HCEC 1CT (cell line): ENCODE measurements around the gene TENT5C.

ENCODE experiments used
- DNase-seq: peaks from one replicate; pipeline ENCODE4 v3.0.0-alpha.2; 2017

The TENT5C gene

DNA sequence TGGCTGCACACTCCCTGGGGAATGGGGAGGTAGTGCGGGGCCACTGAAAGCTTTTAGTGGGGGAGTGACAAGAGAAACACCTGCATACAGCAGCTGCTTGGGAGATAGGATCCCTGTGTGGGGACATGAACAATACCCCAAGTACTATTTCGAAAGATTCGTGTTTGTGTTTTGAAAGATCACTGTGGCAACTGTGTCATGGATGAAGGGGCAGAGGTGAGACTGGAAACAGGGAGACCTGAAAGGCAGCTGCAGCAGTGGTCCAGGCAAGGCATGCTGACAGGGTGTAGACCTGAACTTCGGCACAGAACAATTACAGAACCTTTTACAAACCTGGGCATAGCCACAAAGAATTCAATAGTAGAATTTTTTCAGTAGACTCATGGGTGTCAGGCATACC lies 32.9 kb downstream of the TENT5C start:
- no peak for DNase-seq

DNA sequence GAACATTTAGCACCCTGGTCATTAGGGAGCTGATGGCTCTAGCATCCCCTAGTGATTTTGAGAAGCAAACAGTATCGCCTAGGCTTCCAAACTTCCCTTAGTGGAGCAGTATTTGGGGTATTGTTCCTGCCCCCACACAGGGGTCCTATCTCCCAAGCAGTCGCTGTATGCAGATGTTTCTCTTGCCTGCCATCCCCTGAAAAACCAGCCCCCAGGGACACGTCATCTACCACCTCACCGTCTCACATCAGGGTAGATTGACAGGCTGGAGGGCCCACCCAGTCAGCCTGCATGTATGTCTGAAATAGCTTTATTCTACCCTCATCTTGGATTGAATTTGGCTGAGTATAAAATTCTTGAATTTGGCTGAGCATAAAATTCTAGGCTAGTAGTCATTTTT lies 33.9 kb downstream of the TENT5C start:
- DNase-seq = no peak

DNA sequence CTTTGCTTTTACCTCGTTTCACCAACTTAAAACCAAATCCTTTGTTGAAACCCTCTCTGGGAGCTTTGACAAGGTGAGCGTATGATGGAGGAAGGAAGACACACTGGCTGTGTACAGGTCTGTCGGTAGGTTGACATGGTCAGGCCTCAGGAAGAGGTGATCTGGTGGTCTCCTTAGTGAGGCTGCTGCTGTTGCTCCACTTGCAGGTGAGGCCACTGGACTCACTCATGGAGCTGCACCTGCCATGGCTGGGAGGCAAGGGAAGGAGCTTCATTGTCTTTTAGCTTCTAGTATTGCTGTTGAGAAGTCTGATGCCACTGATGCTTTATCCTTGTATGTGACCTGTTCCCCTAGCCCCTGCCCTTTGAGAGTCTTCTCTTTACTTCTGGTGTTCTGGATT lies 35.7 kb downstream of the TENT5C start:
- no peak for DNase-seq

DNA sequence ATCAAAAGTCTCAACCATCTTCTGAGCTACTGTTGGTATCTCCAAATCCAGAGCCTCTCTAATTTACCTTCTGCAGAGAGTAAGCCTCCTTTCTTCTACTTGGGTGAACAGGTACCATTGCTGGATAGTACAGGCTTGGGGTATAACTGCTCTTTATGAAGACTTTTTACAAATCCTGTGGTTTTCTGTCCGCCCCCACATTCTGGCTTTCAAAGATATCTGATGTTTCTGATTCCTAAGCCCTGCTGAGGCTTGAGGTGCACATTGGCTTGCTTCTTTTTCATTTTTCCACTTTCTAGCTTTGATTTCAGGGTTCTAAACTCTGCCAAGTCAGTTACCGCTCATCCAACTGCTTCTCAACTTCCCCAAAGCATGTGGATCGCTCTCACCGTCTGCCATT lies 37.1 kb downstream of the TENT5C start:
- DNase-seq = no peak

DNA sequence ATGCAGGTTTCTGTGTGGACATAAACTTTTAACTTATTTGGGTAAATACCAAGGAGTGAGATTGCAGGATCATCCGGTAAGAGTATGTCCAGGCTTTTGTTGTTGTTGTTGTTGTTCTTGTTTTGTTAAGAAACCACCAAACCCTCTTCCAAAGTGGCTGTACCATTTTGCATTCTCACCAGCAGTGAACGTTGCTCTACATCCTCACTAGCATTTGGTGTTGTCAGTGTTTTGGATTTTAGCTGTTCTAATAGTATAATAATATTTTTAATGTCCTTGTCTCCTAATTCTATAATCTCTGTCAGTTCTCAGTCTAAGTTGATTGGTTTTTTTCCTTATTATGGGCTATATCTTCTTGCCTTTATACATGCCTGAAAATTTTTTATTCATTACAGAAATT lies 37.8 kb downstream of the TENT5C start:
- DNase-seq = no peak

DNA sequence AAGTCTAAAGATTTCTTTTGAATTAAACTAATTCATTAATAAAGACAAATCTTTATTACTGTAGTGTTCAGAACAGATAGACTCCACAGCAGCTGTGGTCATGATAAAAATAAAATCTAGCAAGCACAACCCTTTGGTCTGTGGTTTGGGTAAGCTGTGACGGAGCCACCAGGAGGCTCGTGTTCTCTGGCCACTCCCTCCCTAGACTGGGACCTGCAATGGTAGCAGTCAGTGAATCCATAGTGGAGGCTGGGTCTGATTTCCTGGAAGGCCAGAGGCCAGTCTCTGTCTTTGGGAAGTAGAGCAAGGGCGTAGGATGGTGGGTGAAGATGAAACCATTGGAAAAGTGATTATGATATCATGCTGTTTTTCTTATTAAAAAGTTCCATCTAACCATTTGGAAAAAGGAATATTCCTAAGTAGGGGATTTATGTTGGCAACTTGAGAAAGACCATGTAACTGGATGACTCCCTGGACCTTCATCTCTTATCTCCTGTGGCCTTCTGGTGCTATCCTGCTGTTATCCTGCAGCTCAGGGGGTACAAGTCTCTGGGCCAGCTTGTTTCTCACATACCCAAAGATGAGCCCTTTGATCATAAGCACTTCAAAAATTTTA lies 39.0 kb downstream of the TENT5C start:
- DNase-seq = no peak

DNA sequence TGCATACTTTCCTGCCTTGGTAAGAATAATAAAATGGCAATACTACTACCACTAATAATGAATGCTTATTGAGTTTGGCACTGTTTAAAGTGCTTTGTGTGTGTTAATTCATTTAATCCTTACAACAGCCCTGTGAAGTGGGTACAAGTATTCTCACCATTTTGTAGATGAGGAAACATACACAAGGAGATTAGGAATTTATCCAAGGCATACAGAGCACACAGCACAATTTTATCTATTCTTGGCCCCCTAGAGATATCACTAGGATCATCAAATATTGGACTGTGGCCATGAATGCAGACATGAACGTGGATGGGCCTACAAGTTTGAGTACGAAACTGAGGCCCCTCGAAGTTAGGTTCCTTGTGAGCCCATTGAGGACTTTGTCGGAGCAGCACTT lies 39.5 kb downstream of the TENT5C start:
- DNase-seq = no peak

DNA sequence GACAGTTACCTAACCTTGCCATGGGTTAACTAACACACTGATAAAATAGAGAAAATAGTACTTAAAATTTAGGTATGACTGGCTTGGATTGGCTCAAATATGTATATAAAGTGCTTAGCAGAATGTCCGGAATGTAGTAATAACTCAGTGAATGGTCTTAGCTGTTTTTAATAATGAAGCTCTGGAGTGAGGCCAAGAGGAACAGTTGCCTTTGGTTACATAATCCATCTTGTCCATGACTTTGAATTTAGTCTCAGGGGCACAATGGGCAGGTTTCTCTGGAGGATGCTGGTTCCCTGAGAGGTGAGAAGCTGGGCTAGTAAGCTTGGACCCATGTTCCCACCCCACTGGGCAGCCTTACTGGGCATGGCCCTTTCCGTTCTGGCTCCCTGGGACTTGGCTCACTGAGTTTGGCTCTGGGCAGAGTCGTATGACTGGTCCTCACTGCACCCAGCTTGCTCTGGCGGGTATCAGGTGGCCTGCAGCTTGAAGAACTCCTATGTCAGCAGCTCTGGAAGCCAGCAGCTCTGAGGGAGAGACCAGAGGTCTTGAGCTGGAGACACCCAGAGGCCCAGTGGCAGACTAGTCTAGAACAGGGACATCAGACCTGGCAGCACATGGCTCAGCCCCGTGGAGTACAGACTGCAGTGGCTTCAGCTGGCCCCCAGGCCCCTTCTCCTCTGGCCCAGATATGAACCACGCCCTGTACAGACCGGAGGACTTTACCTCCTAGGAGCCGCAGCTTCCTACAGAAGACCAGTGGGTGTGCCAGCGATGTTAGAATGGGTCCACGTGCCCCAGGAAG lies 40.4 kb downstream of the TENT5C start:
- DNase-seq = no peak

DNA sequence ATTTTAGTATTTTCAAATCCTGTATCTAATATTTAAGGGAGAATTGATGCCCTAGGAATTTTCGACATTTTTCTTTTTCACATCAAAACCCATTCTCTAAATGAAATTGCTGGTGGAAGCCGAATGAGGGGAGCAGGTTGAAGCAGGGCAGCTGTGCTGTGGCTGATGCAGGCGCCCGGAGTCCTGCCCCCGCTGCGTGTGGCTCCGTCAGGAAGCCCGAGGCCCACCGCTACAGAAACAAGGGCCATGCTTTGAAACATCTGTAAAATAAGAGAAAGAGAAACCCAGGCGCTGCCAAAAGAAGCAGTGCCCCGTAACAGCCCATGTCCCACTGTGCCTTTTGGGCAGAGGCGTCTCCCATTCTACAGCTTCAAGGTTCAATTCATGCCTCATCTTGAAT lies 41.1 kb downstream of the TENT5C start:
- DNase-seq = no peak

DNA sequence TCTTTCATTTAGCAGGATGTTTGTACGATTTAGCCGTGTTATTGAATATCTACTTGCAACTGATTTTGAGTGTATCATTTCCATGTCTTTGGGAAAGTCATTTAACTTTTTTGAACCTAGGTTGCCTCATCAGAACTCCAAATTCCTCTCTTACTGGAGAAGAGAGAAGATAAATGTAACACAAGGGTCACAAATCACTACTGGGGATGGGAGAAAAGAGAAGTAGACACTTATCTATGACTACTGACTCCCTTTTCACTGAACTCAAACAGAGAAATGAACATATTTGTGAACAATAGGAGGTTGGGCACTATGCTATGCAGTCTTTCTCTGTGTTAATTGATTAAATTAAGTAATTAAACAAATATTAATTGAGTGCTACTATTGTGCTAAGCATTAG lies 42.2 kb downstream of the TENT5C start:
- no peak for DNase-seq

DNA sequence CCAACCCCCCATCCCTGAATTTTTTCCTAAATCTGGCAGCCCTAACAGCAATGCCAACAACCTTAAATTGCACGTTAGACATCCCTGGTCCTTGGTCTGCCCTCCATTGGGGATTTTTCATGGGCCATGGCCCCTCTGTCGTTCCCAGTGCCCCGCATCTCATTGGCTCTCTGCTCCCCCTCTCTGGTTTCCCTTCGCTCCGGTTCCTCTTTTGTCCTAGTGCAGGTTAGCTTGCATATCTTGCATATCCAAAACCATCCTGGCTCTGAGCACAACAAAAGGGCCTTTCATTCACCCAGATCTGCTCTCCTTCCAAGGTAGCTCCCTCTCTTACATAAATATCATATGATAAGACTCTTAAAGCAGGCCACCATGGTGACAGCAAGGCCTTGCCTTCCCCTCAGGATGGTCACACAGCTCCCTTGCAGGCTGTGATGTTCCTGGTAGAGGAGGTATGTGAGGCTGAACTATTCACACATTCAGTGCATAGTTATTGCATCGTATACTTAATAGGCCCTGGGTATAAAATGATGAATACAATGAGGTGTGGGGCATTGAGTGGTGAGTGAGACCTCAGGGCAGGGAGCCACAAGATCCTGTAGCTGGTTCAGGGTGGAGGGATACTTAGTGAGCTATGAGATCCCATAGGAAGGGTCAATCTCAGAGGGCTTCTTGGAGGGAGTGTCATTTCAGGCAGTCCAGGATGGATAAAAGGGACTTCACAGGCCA lies 45.2 kb downstream of the TENT5C start:
- no peak for DNase-seq

DNA sequence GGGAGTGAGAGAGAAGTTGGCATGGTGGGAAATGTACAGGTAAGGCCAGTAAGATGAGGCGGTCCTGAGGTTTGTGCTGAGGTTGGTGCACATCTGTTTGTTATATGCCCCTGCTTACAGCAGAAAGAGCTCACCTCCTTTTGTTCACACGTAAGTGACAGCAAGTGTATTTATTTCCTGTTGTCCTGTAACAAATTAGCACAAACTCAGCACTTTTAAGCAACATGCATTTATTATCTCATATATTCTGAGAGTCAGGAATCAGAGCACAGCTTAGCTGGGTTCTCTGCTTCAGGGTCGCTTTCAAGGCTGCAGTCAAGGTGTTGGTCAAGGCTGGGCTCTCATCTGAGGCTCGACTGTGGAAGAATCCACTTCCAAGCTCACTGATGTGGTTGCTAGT lies 45.8 kb downstream of the TENT5C start:
- DNase-seq = no peak

DNA sequence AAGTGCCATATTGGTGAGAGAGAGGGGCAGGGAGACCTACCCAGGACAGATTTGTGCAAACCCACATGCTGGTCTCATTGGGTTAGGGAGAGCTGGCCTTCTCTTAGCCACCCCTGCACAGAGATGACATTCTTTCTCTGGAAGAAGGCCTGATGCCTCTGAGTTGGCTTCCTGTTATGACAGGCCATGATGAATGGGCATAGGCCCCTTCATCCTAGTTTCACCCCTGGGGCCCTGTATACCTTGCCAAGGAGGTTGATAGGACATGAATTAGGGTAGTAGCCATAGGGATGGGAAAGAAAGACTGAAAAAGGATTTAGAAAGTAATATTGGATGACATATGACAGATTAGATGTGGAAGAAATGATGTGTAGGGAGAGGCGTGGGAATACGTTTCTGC lies 46.6 kb downstream of the TENT5C start:
- no peak for DNase-seq

DNA sequence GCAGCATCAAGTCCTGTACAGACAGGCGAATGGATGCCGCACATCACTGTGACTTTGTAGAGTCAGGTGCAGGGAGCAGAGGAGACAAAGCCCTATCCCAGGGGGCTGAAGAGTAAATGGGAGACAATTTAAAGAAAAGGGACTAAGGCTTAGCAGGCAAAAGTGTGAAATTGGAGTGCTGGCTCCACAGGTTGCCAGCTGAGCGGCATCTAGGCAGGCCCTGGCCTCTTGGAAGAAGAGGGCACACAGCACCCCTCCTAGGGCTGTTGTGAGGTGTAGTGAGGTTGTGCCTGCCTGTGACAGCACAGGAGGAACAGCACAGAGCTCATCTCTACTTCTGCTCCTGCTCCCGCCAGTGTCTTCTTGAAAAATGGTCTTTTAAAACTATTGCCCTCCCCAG lies 47.3 kb downstream of the TENT5C start:
- no peak for DNase-seq

DNA sequence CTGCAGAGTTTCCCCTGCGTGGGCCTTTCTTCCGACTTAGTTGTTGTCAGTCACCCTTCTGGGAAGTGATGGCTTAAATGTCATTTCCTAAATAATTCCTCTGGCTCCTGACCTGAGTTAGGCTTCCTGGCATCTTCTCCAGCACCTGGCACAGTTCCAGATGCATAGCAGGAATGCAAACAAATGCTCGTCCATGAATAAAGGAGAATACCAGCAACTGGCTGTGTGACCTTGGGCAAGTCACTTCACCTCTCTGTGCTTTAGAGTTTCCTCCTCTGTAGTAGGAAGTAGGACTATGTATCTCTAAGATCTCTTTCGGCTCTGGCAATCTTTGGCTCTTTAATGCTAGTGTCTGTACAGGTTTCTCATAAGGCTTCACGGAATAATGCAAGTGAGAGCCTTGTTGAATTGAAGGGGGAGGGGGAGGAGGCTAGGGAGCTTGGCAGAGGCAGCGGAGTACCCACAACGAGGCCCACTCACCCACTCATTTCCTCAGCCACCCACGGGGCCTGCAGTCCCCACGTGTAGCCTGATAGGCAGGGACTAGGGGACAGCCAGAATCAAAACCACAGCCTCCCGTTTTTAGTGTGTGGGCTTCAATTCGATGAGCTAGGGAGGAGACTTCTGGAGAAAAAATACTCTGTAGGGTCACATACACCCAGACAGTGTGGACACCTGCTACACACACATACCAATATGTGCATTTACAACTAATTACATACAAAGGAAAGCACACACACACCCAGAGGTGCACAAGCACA lies 48.1 kb downstream of the TENT5C start:
- no peak for DNase-seq

DNA sequence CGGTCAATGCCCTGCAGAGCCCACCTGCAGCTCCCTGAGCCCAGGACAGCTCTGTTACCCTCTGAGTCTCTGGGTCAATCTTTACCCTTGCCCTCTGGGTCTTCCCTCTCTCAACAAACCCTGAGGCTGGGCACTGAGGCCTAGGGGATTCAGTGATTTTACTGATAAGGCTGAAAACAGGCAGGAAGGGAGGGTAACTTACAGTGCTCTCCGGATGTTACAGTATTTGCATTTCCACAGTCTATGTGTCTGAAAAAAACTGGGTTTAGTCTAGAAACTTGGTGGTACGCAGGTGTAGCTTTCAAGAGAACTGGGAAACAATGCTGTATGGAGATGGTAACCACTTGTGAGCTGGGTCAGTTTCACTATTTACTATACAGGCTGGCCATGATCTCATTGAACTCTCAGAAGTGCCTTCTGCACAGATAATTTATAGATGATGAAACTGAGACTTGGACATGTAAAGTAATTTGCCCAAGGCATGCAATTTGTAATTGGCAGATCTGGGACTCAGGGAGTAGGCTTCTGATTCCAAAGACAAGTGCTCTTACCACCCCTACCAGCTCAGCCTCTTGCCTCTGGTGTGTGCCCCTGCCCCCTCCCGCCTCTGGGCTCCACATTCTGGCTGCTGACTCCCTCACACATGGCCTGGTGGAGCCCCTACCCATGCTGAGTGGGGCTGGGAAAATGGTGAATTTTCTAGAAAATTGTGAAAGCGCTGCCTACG lies 48.8 kb downstream of the TENT5C start:
- no peak for DNase-seq

DNA sequence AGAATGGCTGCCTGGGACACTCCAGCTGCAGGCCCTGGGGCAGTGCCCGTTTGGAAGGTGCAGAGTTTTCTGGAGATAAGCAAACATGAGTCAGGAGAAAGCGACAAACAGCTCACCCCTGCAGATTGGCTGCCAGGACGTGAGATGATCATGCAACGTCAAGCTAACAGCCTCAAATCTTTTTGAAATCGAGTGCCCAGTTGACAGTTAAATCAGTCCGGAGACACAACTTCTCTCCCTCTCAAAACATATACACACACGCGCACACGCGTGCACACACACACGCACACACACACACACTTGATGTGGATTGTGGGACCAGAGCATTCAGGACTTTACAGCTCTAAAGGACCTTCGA lies 49.4 kb downstream of the TENT5C start:
- no peak for DNase-seq

DNA sequence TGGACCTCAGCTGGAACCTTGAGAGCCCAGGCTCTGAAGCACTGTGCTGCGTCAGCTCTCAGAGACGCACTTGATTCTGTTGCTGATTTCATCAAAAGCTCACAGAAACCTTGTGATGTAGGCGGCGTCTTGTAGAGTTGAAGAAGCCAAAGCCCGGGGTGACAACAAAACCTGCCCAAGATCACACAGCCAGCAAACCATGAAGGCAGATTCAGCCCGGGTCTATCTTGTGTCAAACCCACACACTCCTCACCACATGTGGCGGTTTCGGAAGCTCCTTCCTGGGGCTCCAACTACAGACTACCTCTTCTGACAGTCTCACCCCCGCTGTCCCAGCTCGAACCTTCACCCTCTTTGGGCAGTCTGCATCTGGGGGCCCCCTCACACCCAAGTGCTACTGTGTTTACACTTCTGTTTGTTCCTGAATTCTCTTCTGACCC lies 50.4 kb downstream of the TENT5C start:
- DNase-seq = no peak

DNA sequence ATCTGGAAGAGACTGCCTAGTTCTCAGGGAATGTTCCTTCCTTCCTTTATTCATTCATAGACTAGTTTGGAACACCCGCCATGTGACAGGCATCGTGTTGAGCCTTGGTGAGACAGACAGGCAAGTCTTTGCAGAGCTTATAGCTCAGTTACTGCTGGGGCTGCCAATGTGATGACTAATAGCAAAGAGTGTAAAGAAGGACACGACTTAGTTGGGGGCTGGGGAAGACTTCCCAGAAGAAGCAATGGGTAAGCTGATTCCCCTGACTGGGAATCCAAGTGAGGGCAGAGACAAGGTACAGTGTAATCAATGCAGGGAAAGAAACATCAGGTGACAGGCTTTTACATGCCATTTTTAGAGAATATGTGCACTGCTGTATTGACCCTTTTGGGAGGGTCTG lies 51.2 kb downstream of the TENT5C start:
- peak; percentile 72 for DNase-seq

DNA sequence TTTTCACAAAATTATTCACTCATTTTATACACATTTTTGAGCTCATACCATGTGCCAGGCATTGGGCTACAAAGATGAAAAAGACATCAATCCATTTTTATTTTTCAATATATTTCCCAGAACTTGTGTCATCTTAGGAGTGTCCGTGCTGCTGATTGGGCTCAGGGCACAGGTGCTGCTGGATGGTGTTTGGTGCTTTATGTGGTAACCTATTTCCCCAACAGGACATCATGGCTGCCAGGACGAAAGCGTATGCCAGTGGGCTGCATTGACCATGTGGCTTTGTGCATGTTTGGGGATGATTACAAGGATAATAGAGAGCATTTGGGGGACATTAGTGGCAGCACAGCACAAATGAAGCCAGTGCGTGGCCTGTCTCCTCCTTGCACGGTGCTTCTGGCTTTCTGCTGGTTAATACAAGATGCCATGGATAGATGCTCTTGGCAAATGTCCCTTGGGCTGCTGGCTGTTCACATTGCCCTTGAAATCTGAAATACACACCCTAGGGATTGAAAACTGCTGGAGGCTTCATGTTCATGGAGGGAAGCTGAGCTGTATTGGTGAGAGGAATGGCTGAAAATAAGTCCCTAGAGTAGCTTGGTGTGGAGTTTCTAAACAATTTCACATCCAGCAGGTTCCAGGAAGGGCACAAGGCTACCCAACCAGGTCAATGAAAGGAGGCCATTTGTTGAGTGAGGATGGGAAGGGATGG lies 52.3 kb downstream of the TENT5C start:
- DNase-seq = no peak

DNA sequence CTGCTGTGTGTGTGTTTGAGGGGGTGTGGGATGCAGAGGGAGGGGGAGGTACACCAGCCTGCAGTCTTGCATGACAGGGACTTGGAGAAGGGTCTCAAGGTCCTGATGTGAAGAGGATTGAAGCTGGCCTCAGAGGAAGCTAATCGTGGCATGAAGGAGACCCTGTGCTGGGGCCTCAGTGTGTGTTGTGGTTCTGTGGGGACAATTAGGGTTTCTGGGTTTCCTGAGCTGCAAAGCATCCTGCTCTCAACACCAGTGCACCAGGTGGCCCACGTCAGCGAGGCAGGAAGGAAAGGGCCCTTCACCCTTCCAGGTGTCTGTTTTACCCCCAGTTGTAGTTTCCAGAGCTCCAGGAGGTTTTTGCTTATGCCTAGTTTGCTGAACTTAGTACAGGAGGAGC lies 52.8 kb downstream of the TENT5C start:
- DNase-seq = no peak
